SKM-1 treated with dmso at 0.1 percent for 144 hours (cell line): Measurements from ENCODE around the gene ADAMTS19.
"Not testable (repeated sequence)": the region's sequence is repeated elsewhere in the genome, so short reads cannot be mapped to it uniquely, and the experiment has no call there.

ENCODE experiments used
- DNase-seq: peaks from one replicate; lab custom pipeline; 2025; ENCODE audit not compliant: unreplicated experiment; lab: John Stamatoyannopoulos, UW

Gene ADAMTS19

DNA sequence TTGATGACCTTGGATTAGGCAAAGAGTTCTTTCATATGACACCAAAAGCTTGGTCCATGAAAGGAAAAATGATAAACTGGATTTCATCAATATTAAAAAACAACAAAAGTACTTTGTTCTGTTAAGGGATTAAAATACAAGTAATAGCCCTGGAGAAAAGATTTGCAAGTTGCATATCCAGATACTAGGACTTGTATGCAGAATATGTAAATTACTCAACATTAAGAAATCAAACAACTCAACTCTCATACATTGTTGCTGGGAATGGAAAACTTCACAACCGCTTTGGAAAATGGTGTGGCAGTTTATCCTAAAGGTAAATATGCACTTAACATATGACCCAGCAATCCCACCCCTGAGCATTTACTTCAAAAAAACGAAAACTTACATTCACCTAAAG lies 112.0 kb downstream of the ADAMTS19 start:
- no peak for DNase-seq

DNA sequence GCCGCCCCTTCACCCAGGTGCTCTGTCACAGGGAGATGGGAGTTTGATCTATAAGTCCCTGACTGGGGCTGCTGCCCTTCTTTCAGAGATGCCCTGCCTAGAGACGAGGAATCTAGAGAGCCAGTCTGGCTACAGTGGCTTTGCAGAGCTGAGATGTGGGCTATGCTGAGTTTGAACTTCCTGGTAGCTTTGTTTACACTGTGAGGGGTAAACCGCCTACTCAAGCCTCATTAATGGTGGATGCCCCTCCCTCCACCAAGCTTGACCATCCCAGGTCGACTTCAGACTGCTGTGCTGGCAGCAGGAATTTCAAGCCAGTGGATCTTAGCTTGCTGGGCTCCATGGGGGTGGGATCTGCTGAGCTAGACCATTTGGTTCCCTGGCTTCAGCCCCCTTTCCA lies 124.4 kb downstream of the ADAMTS19 start:
- not testable (repeated sequence) for DNase-seq

DNA sequence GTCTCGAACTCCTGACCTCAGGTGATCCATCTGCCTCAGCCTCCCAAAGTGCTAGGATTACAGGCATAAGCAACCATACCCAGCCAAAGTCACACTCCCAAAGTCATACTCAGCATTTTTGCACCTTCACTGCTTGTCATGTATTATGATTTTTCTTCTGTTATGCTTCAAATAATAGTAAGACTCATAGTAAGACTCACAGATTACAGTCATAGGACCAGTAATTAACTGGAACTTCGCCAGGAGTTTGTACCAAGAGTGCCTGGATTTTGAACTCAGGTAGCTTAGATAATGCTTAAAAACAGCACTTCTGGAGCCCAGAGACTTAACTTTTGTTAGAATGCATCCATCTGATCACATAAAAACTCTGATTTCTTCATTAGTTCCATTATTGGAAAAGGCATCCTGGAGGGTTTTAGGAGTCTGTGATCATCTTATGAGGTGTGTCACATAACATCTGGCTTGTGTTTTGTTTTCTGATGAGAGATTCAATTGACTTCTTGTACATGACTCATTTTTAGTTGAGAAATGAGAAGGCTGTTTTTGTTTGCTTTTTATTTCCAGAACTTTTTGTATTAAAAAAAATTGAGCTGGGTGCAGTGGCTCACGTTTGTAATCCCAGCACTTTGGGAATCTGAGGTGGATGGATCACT lies 131.5 kb downstream of the ADAMTS19 start:
- no peak for DNase-seq

DNA sequence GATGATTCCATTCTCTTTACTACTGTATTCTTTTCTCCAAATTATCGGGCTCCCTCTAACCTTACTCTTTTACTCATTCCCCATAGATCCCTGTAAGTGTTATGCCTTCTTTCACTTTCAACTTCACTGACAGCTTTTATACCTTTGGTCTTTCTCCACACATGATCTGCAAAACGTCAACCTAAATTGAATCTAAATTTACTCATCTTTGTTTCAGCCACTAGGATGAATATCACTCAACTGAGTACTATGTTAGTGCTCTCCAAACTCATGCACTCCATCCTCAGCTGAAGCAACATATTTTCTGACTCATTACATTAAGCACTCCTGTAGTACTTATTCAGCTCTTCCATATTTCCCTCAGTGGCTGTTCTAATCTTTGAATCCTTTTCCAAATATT lies 133.4 kb downstream of the ADAMTS19 start:
- DNase-seq: no peak

DNA sequence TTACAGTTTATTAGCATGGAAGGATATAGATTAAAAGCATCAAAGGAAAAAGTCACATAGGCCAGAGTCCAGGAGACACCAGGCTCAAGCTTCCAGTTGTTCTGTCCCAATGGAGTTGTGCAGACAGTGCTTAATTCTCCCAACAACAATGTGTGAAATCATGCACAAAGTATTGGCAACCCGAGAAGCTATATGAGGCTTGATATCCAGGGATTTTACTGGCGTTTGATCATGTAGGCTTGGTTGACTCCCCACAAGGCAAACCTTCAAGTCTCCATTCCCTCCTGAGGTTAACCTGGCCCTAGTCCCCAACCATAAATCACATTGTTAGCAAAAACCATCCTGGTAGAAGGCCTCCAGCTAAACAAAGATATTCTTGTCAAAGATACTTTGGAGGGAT lies 141.5 kb downstream of the ADAMTS19 start:
- no peak for DNase-seq

DNA sequence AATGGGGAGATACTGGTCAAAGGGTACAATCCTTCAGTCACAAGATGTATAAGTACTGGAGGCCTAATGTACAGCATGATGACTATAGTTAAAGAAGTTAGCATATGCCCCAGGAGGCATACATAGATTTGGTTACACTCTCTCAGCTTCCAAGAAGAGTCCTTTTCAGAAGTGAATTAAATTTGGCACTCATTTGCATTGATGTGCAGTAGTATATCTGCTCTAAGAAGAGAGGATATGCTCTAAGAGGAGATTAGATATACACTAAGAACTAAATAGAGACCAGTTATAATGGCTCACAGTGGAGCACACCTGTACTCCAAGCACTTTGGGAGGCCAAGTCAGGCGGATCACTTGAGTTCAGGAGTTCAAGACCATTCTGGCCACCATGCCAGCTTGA lies 148.3 kb downstream of the ADAMTS19 start:
- DNase-seq: no peak

DNA sequence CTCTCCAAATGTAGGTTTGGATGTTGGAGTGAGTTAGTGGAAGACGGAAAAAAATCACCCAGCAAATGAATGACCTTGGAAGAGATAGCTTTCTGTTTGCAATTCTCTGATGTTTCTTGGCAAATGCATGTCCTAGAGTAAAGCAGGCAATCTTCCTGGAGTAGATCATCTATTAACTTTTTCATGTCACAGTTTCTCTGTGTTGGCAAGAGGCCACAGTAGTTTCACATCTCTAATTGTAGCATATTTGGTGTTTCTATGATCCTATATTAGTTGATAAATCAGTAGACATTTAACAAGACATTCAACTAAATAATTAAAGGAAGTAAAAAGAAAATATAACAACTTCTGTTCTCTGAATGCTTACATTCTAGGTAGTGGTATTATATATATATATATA lies 149.6 kb downstream of the ADAMTS19 start:
- DNase-seq: no peak

DNA sequence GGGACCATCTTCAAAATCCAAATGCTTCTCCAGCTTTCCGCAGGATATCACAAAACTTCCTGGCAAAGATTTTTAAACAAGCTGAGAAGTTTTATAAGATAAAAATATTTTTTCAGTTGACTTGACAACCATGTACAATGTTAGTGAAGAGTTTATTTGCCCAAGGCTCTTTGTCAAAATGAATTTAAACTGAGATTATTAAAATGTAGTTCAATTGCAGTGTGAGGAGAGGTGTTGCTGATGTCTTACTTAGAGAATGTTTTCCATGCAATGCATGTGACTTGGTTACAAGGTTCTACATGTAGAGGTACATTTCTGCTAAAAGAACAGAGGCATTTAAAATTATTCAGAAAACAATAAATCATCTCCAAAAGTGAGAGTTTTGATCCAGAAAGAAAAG lies 156.4 kb downstream of the ADAMTS19 start:
- DNase-seq: no peak

DNA sequence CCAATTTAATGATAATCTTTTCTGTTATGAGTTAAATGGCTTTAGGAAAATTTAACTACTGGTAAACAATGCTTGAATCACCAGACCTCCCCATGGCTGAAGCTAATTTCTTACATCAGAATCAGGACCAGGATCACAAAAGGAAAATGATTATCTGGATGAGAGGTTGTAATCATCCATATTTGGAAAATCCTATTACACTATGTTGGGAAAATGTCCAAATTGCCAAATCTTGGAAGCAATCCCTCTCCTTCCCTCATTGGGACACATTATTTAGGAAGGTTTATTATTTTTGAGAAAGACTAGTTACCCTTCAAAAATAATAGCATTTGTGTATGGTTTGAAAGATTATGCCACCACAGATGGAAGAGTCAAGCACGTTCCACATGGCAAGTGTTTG lies 157.1 kb downstream of the ADAMTS19 start:
- no peak for DNase-seq

DNA sequence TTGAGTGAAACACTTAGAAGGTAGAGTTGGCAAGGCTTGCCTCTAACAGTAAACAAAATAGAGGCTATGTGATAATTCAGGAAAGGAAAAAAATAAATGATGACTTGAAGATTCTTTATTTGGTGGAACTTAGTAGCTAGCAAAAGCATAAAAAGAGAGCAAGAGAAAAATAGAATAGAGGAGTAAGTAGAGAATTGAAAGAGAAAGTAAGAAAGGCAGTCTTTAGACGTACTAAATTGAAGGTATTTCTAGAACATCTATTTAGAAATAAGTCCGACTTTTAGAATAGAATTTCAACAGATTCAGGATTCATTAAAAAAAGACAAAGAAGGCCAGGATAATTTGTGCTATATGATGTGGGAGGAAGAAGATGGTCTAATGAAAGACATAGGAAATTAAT lies 159.7 kb downstream of the ADAMTS19 start:
- DNase-seq: no peak

DNA sequence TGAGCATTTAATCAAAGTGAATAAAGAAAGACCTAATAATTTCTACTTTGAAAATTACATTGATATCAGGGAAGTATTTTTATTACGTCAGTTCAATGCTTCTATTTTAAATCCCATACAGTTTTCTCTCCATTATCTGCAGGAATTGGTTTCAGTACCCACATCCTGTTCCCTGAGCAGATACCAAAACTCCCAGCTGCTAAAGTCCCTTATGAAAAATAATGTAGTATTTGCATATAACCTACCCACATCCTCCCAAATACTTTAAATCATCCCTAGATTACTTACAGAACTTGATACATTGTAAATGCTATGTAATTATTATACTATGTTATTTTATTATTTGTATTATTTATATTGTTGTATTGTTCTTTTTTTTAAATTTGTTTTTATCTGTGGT lies 162.4 kb downstream of the ADAMTS19 start:
- no peak for DNase-seq

DNA sequence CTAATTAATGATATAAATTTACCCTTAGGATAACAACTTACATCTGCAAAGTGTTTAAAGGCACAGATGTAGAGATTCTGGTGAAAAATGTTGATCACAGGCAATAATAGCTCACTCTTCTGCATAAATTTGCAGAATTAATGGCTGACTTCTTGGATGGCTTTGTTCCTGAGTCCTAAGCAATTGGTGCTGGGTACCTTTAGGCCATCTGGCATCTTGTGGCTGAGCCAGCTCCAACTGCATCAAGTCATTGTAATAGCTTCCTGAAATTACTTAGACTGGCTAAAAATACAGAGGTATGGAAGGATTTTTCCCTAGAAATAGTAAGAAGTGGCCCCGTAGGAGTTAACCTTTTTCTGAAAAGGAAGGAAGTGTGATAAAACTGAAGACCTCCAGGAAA lies 169.5 kb downstream of the ADAMTS19 start:
- no peak for DNase-seq

DNA sequence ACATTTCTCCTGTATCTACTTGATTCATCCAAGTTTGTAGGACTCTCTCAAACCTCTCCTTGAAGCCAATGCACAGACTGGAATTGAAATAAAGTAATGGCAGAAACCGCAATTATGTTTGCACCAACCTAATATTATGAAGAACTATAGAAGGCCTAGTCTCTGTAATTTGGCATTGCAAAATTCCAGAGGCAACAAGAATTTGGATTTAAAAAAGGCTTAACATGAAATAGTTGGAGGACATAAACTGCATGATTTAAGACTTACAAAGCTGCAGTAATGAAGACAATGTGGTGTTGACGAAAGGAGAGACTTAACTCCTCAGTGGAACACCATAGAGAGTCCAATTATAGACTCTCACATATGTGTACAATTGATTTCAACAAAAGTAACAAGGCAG lies 170.0 kb downstream of the ADAMTS19 start:
- DNase-seq: no peak

DNA sequence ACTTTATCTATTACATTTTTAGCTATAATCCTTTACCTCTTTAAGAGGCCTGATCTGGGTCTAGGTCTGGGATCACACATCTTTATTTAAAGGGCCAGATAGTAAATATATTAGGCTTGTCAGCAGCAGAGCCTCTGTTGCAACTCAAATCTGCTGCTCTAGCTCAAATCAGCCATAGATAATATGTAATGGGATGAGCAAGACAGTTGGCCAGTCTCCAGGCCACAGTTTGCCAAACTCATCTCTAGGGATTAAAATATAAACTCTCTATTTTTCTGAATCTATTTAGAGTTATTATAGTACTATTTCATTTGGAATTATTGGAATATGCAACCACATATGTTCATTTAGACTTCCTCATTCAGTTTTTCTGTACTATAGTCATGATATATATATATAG lies 171.9 kb downstream of the ADAMTS19 start:
- no peak for DNase-seq

DNA sequence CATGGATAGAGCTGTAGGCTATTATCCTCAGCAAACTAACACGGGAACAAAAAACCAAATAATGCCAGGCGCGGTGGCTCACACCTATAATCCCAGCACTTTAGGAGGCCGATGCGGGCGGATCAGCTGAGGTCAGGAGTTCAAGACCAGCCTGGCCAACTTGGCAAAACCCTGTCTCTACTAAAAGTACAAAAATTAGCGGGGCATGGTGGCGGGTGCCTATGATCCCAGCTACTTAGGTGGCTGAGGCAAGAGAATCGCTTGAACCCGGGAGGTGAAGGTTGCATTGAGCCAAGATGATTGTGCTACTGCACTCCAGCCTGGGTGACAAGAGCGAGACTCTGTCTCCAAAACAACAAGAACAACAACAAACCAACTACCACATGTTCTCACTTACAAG lies 177.4 kb downstream of the ADAMTS19 start:
- DNase-seq: not testable (repeated sequence)

DNA sequence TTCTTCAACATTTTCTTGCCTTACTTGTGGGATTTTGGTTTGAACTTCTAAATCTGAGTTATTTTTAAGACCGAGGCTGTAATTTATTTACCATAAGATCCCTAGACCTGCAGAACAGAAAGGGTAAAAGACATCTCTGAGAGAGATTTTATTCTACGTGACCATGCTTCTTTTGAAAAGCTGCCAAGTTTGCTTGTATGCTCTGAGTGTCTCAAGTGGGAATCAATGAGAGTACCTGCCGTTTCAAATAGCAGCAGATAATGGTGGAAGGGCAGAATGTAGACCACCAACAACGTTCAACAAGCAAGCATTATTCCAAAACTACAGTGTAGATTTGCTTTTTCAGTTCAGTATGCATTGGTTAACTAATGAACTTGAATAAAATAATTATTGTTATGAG lies 179.2 kb downstream of the ADAMTS19 start:
- DNase-seq: no peak

DNA sequence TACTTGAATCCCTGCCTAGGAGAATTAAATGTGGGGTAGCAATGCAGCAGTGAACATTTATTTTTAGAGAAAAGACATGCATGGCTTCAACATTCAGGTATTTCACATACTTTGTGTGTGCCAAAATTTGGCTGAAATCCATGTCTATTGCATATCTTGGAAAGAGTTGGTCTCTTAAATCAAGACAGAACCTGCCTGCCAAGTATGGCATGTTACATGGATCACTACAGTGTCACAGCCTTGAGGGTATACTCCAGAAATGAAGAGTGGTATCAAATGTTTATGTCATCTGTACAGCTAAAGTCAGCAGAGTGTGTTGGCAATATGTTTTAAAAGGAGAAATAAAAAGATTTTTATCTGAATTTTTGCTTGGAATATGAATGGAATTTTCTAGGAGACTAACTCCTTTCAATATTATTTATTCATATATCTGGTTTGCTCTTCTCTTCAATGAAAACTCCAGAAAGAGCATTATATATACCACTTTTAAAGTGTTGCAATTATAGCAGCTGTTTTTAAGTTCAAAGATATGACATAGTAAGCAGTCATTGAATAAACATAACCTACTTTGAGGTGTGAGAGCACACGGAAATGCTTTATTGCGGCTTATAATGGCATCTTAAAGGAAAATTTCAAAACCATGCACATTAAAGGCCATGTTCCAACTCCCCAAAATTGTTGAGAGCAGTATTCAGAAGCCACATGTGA lies 192.4 kb downstream of the ADAMTS19 start:
- no peak for DNase-seq

DNA sequence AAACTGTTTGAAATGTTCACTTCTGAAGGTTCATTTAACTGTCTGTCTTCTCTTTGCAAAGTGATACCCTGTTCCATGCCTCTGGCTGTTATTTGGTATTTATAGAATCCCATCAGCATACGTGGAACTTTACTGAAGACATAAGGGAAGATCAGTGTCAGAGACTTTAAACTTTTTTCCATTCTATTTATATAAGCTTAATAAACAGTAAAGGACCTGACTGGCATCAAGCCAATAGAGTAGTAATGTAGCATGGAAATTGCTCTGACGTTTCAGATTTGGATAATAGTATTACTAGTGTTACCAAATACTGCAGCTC lies 192.9 kb downstream of the ADAMTS19 start:
- no peak for DNase-seq

DNA sequence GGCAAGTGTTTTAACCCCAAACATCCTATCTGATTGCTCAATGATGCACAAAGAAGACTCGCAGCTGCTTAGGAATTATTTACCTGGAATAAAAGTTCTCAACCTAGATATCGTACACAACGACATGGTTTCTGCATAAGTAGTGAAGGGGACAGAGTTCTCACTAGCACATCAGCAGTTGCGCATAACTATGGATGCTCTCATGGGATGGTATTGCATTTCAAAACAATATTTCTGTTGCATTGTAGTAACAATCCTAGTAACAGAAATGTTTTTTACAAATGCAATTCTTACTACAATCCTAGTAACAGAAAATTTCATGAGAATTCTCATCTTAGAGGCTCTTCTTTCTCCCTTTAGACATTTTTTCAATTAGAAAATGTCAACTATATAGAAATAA lies 193.3 kb downstream of the ADAMTS19 start:
- no peak for DNase-seq

DNA sequence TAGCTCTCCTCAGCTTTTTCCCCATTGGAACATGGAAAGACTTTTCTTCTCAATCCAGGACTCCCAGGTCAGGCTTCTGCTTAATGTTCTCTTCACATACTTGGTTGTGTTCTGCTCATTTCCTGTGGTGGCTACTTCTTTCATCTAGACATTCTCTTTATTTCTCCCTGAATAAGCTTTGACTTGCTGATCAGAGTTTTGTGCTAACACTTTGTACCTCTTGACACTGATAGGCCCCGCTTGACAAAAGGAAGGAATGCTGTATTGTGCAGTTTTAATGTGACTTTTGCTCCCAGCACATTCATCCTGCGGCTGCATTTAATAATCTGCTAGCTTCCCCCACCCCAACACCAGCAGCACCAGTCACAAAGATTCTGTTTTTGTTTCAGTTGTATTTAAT lies 196.9 kb downstream of the ADAMTS19 start:
- DNase-seq: no peak

DNA sequence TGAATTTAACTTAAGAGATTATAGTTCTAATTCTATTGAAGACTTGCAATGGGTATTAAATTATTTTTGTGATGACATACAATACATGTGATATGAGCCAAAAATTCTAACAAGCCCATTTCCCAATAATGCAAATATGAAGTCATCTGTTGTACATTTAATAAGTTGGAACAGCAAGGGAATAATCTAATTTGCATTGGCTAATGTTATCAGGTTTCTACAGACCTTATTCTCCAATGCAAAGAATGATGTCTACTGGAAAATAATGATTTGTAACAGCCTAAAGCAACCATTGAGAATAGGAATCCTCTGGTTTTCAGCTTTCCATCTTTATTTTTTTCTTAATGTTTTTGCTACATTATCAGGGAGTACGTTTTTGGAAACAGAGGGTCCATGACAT lies 198.7 kb downstream of the ADAMTS19 start:
- DNase-seq: no peak

DNA sequence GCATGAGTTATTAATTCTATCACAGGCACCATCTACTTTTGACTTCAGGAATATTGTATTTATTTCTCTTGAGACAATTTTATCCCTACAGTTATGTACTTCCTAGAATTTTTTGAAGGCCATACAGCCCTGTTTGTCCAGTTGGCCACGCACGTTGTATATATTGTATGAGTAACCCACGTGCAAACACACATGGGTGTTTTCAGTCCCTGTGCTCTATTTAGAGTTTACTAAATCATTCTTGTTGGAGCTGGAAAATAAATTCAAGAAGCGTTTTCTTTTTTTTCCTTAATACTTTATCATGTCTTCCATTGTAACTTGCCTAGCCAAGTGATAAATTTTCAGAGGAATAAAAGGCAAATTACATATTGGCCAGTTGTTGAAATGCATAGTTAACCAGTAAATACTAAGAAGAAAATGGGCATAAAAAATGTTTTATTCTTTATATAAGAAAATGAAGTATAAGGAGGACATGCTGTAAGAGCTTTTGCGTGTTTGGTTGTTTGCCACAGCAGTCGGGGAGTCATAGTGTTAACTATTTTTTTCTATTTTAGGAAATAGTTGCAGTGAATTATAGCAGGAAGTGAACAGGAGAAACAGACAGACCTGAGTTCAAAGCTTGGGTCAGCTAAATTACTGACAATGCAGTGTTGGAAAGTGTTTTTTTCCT lies 201.4 kb downstream of the ADAMTS19 start:
- DNase-seq: no peak
